HepG2 (cell line): ENCODE data around the gene HIVEP2. TPM values are rescaled to one million over a fixed set of nuclear protein-coding genes. Genes with fewer than 3 reads are reported as not detected.

Source experiments
- ATAC-seq: fragments of 200-7000 bp; cut with Tn5 transposase; 3 replicates; pipeline ENCODE4 v1.9.1; 2020; ENCODE audit warnings: mild to moderate bottlenecking, moderate library complexity
- BruUV-seq: library from RNA; stranded (reverse); fragments of 400-500 nt; replicated peaks from 2 replicates; lab custom pipeline; 2021; lab: Mats Ljungman, UMichigan
- CTCF ChIA-PET: fragments of 300-600 bp; formaldehyde crosslinking; extraction: SDS; loops from one replicate; lab custom pipeline; 2021; ENCODE audit warnings: low total read pairs, inconsistent platforms, low intra/inter-chr PET ratio; lab: Yijun Ruan, JAX
- POLR2A ChIA-PET: fragments of 350-600 bp; sonication (Branson Sonifier 250); formaldehyde crosslinking; loops from one replicate; lab custom pipeline; 2020; ENCODE audit warnings: antibody characterized with exemption, inconsistent platforms; lab: Yijun Ruan, JAX
- DNase-seq: peaks from one replicate; pipeline ENCODE4 v3.0.0-alpha.2; 2015; ENCODE audit warnings: low spot score
- FAIRE-seq: peaks from 3 replicates; lab custom pipeline; 2011; peaks lifted over from hg19 to GRCh38; lab: Jason Lieb, UNC
- H2AFZ ChIP-seq: one replicate; pipeline ENCODE4 v1.6.1; 2011; ENCODE audit warnings: low read length, inconsistent platforms
- H3K27ac ChIP-seq: fragments of 300-600 bp; 3 replicates; pipeline ENCODE4 v1.8.0; 2011; ENCODE audit warnings: mixed run types, mild to moderate bottlenecking, mixed read lengths, low read length, inconsistent platforms; ENCODE audit not compliant: insufficient read depth; ENCODE audit errors: extremely low read length
- H3K27me3 ChIP-seq, 2 experiments: fragments of 200-600 bp in 1 of 2; 2 replicates in 1 of 2; 3 replicates in 1 of 2; pipeline versions ENCODE4 v1.6.0 to v1.8.0; 2011; ENCODE audit warnings: low read length in 2 of 2, mild to moderate bottlenecking in 2 of 2, moderate library complexity in 2 of 2, inconsistent platforms in 1 of 2; ENCODE audit not compliant: insufficient read depth in 2 of 2, control insufficient read depth in 1 of 2
- H3K36me3 ChIP-seq, 2 experiments: fragments of 200-600 bp in 1 of 2; replicated peaks in 1 of 2; 2 replicates in 1 of 2; 3 replicates in 1 of 2; pipeline versions ENCODE4 v1.5.1 to v1.8.0; 2011; ENCODE audit warnings: low read length in 2 of 2, inconsistent platforms in 1 of 2; ENCODE audit not compliant: insufficient read depth in 2 of 2, control insufficient read depth in 1 of 2
- H3K4me1 ChIP-seq: 2 replicates; pipeline ENCODE4 v1.5.1; 2012; ENCODE audit warnings: low read length, inconsistent platforms; ENCODE audit not compliant: insufficient read depth
- H3K4me2 ChIP-seq: 2 replicates; pipeline ENCODE4 v1.6.0; 2011; ENCODE audit warnings: low read depth, low read length, inconsistent platforms
- H3K4me3 ChIP-seq, 3 experiments: fragments of 200-600 bp in 1 of 3; sonication (generic), shearing (Covaris generic) in 1 of 3; replicated peaks in 1 of 3; 2 replicates each; pipeline ENCODE4 v1.5.1; 2011 to 2016; ENCODE audit warnings: low read length in 3 of 3, inconsistent platforms in 2 of 3, low read depth in 2 of 3, mild to moderate bottlenecking in 2 of 3, control low read depth in 1 of 3, mixed read lengths in 1 of 3; ENCODE audit not compliant: insufficient read depth in 1 of 3
- H3K79me2 ChIP-seq: one replicate; pipeline ENCODE4 v1.6.1; 2011; ENCODE audit warnings: low read length, inconsistent platforms; ENCODE audit not compliant: insufficient read depth
- H3K9ac ChIP-seq: 2 replicates; pipeline ENCODE4 v1.6.0; 2011; ENCODE audit warnings: mild to moderate bottlenecking, low read depth, low read length, inconsistent platforms; ENCODE audit not compliant: insufficient read depth
- H3K9me3 ChIP-seq: 2 replicates; pipeline ENCODE4 v1.5.1; 2012; ENCODE audit warnings: mild to moderate bottlenecking, low read length
- H4K20me1 ChIP-seq: 2 replicates; pipeline ENCODE4 v1.6.0; 2011; ENCODE audit warnings: inconsistent platforms, mild to moderate bottlenecking, low read length, moderate library complexity; ENCODE audit not compliant: insufficient read depth
- KAT7 ChIP-seq: IDR thresholded peaks from 2 replicates; pipeline ENCODE4 v1.6.1; 2018; ENCODE audit warnings: borderline replicate concordance, missing compliant biosample characterization
- MAZ ChIP-seq, 2 experiments: sonication (generic) in 1 of 2; formaldehyde crosslinking in 1 of 2; IDR thresholded peaks; 2 replicates each; pipeline versions ENCODE4 v1.5.0 to v1.6.1; 2012 to 2020; ENCODE audit warnings: low read depth in 2 of 2, mild to moderate bottlenecking in 2 of 2, borderline replicate concordance in 1 of 2, improper control_type of control experiment in 1 of 2, low read length in 1 of 2, missing genetic modification reagents in 1 of 2, moderate library complexity in 1 of 2
- THRA ChIP-seq: sonication (generic); formaldehyde crosslinking; IDR thresholded peaks from 2 replicates; pipeline ENCODE4 v1.4.0; 2020; ENCODE audit warnings: missing genetic modification reagents, borderline replicate concordance
- TRIM24 ChIP-seq: sonication (generic); formaldehyde crosslinking; IDR thresholded peaks from 2 replicates; pipeline ENCODE4 v1.8.0; 2022; ENCODE audit warnings: mild to moderate bottlenecking, missing genetic modification reagents
- ZNF296 ChIP-seq: sonication (generic); formaldehyde crosslinking; conservative IDR thresholded peaks from 2 replicates; pipeline ENCODE4 v1.5.0; 2020; ENCODE audit warnings: mild to moderate bottlenecking, missing genetic modification reagents
- ZNF572 ChIP-seq: sonication (generic); formaldehyde crosslinking; IDR thresholded peaks from 2 replicates; pipeline ENCODE4 v1.5.1; 2020; ENCODE audit warnings: mild to moderate bottlenecking, missing genetic modification reagents
- WGBS: methylation state at CpG from one replicate; pipeline ENCODE4 v1.1.6; 2017; ENCODE audit warnings: low lambda C conversion rate; 5-methylcytosine and 5-hydroxymethylcytosine counted together
- in situ Hi-C: cut with HindIII; loops from 2 replicates; pipeline ENCODE4 v1.10.0; 2017; ENCODE audit warnings: low pct_unique_long_range_greater_than_20kb; ENCODE audit not compliant: extremely low pct_ligation_motif_present
- intact Hi-C: fragments of 100-400 bp; cut with micrococcal nuclease; formaldehyde crosslinking; loops from one replicate; pipeline ENCODE4 v1.10.0; 2022; ENCODE audit not compliant: unreplicated experiment
- polyA plus RNA-seq, 8 experiments: library from polyadenylated mRNA; depleted of rRNA in 3 of 8; stranded (reverse) in 7 of 8; unstranded in 1 of 8; fragments of >200 nt; fragmentation: Illumina TruSeq in 4 of 8; extraction: Trizol in 4 of 8; gene quantifications; 2 replicates each; pipeline versions ENCODE4 v1.2.1 to v1.2.3, GENCODE V29; 2011 to 2016; ENCODE audit warnings: low read depth in 4 of 8, missing spikeins in 1 of 8, mixed read lengths in 1 of 8; ENCODE audit not compliant: insufficient read depth in 1 of 8
- total RNA-seq, 5 experiments: library from RNA; depleted of rRNA; stranded (reverse); fragments of >200 nt; fragmentation: Illumina TruSeq; extraction: Trizol; gene quantifications; 2 replicates each; pipeline ENCODE4 v1.2.3, GENCODE V29; 2016; ENCODE audit warnings: low read depth in 1 of 5
- TF ChIP-seq, protein P1 (sequence below): sonication (generic); formaldehyde crosslinking; IDR thresholded peaks from 2 replicates; pipeline ENCODE4 v1.5.1; 2020; ENCODE audit warnings: mild to moderate bottlenecking, missing genetic modification reagents

The HIVEP2 gene
- total and polyA plus RNA-seq, 2 of the 13 experiments (the other 11 are each of a cell fraction or from before 2014, with no cell fraction given) = 3.4 to 12.9 TPM

DNA sequence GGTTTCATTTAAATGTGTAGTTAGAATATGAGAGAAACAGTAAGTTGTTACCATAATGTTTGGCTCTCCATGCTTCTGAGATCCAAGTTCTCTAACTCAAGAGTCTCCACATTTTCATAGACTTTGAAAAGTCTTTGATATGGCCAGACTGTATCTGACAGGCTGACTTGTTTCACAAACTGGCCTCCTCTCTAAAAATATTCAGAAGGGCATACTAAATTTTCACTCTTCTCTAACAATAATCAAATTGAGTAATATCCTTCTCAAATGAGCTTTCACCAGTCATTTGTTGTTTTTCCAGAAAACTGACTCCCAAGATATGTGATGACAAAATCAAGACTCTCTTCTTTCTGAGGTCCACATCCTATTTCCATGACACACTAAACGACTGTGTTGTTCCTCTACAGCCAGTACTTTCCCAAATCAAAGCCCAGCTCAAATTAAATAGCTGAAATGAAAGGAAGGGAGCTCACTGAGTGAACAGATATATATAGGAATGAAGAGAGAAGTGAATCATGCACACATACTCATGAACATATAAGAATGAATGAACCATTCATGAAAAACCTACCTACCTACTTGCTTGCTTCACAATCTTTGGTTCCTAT lies 15.1 kb downstream of the HIVEP2 start:
- Histone ChIP-seq H3K9me3 (no peaks in the 10 kb centered on the region), H3K9ac (no peak overlapping the region), H3K79me2 (peaks cover 61% of the 10 kb centered on the region), H2AFZ (no peak overlapping the region), H3K4me2 (peak overlapping the region; percentile 92), H3K27me3 (no peaks in the 10 kb centered on the region; a peak in 1 of 5 replicates), H3K27ac (no peak overlapping the region), H3K4me3 (no peak overlapping the region), H4K20me1 (peaks cover 36% of the 10 kb centered on the region), H3K36me3 (no peaks in the 10 kb centered on the region; a peak in 1 of 5 replicates), H3K4me1 (peaks cover 55% of the 10 kb centered on the region)
- DNase-seq = no peak
- intact Hi-C loops = loop anchor here (5.0 kb wide), 3 partner anchors 83 to 233 kb away; partner anchors contain the start of gene AIG1
- no peak for FAIRE-seq
- no TSS peak for BruUV-seq
- no peak for ATAC-seq
- ChIA-PET POLR2A (interaction anchor here (0.8 kb wide), 1 partner anchor 17 kb away, joined by 3 read pairs; no protein-coding TSS in a partner anchor), CTCF (no interaction called here)
- TF ChIP-seq MAZ (IDR thresholded peaks at IDR 0.05; ENCODE audit: borderline replicate concordance, low read depth, low read length) (no peak), MAZ (CRISPR knock-in tag; IDR thresholded peaks at IDR 0.05; ENCODE audit: low read depth) (no peak), ZNF296 (CRISPR knock-in tag) (no peak), TRIM24 (CRISPR knock-in tag) (no peak), THRA (CRISPR knock-in tag) (no peak), KAT7 (CRISPR knock-in tag) (no peak), ZNF572 (no peak)
- TF ChIP-seq, protein P1, sequence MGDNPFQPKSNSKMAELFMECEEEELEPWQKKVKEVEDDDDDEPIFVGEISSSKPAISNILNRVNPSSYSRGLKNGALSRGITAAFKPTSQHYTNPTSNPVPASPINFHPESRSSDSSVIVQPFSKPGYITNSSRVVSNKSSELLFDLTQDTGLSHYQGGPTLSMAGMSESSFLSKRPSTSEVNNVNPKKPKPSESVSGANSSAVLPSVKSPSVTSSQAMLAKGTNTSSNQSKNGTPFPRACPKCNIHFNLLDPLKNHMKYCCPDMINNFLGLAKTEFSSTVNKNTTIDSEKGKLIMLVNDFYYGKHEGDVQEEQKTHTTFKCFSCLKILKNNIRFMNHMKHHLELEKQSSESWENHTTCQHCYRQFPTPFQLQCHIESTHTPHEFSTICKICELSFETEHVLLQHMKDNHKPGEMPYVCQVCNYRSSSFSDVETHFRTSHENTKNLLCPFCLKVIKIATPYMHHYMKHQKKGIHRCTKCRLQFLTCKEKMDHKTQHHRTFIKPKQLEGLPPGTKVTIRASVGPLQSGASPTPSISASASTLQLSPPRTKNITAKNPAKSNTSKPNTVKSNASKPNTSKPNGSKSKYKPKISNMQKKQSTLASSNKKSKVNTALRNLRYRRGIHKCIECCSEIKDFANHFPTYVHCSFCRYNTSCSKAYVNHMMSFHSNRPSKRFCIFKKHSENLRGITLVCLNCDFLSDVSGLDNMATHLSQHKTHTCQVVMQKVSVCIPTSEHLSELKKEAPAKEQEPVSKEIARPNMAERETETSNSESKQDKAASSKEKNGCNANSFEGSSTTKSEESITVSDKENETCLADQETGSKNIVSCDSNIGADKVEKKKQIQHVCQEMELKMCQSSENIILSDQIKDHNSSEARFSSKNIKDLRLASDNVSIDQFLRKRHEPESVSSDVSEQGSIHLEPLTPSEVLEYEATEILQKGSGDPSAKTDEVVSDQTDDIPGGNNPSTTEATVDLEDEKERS (CRISPR knock-in tag) = no peak
- WGBS = 76% methylated on average over 1 of the region's 1 CpG
- in situ Hi-C loops = no loop called here
